Vagina (tissue), 2 donors: ENCODE results near the gene S1PR5. TPM values are rescaled to one million over a fixed set of nuclear protein-coding genes. Genes with fewer than 3 reads are reported as not detected.

ENCODE experiments used
- DNase-seq, 2 donors: peaks; one replicate each; pipeline ENCODE4 v3.0.0-alpha.2; 2017; ENCODE audit errors: extremely low spot score in 2 of 2
- H3K27ac ChIP-seq: fragments of 200-600 bp; sonication (generic); one replicate; pipeline ENCODE4 v1.5.1; 2019
- H3K27me3 ChIP-seq: fragments of 200-600 bp; sonication (generic); one replicate; pipeline ENCODE4 v1.5.1; 2019
- H3K36me3 ChIP-seq, 2 donors: fragments of 200-600 bp; sonication (generic); one replicate each; pipeline ENCODE4 v1.5.1; 2017 to 2019
- H3K4me1 ChIP-seq: fragments of 200-600 bp; sonication (generic); one replicate; pipeline ENCODE4 v1.5.1; 2019
- H3K4me3 ChIP-seq, 2 donors: fragments of 200-600 bp; sonication (generic); 1 replicate in 1 of 2; 2 replicates in 1 of 2; pipeline ENCODE4 v1.5.1; 2016 to 2019
- H3K9me3 ChIP-seq: fragments of 200-600 bp; sonication (generic); one replicate; pipeline ENCODE4 v1.5.1; 2019
- CTCF ChIP-seq, 3 experiments: fragments of 450-650 bp in 2 of 3; fragments of 200-600 bp in 1 of 3; sonication (generic) in 1 of 3; IDR thresholded peaks; one replicate each; pipeline ENCODE4 v1.5.1; 2017 to 2019; ENCODE audit warnings: antibody characterized with exemption in 3 of 3, mild to moderate bottlenecking in 2 of 3, moderate library complexity in 2 of 3
- POLR2A ChIP-seq, 2 donors: fragments of 450-650 bp; IDR thresholded peaks; one replicate each; pipeline ENCODE4 v1.6.1; 2017; ENCODE audit warnings: antibody characterized with exemption in 2 of 2, mild to moderate bottlenecking in 2 of 2, moderate library complexity in 2 of 2
- POLR2AphosphoS5 ChIP-seq, 2 donors: sonication (generic); formaldehyde crosslinking; IDR thresholded peaks; one replicate each; pipeline ENCODE4 v1.9.0; 2017; ENCODE audit warnings: antibody characterized with exemption in 2 of 2, mild to moderate bottlenecking in 2 of 2, low read depth in 1 of 2; ENCODE audit not compliant: insufficient read depth in 1 of 2
- intact Hi-C: fragments of 100-400 bp; cut with DNase I; formaldehyde crosslinking; loops from one replicate; pipeline ENCODE4 v1.15.1; 2023
- total RNA-seq: library from RNA; depleted of rRNA; stranded (reverse); fragments of >200 nt; gene quantifications from one replicate; pipeline ENCODE4 v1.2.3, GENCODE V29; 2016

The S1PR5 gene
- 36.6 TPM for total RNA-seq

GRCh38 chr19:10517361-10517759 lies at the start of gene S1PR5:
Gene S1PR5 (minus strand): TSS chr19:10517447. CDS start chr19:10515011, 2,436 bp downstream.
- Histone ChIP-seq H3K27me3 (peaks cover 5% of the 10 kb centered on the region), H3K36me3 (no peaks in the 10 kb centered on the region), H3K27ac (peak within 1 kb of the TSS; percentile 48), H3K4me3 (peak within 1 kb of the TSS; percentile 37 to 51), H3K4me1 (peaks cover 41% of the 10 kb centered on the region), H3K9me3 (no peaks in the 10 kb centered on the region)
- DNase-seq, result no peak
- TF ChIP-seq POLR2AphosphoS5 (IDR thresholded peaks at IDR 0.05; ENCODE audit: insufficient read depth in 1 of 2, low read depth in 1 of 2) (no peak), POLR2A (IDR thresholded peaks at IDR 0.05) (no peak), CTCF (IDR thresholded peaks at IDR 0.05) (no peak)
- intact Hi-C loops, result no loop called here

GRCh38 chr19:10566658-10567410 lies 49.6 kb upstream of the S1PR5 start:
- H3K36me3 ChIP-seq, result peaks cover 0 to 3% of the 10 kb centered on the region in 2 donors
- H3K4me1 ChIP-seq, result peaks cover 50% of the 10 kb centered on the region
- intact Hi-C loops, result loop anchor here (5.0 kb wide), 1 partner anchor 165 kb away; the partner anchor contains the start of gene CDC37
- TF ChIP-seq POLR2AphosphoS5 (IDR thresholded peaks at IDR 0.05; ENCODE audit: insufficient read depth in 1 of 2, low read depth in 1 of 2) (no peak), POLR2A (IDR thresholded peaks at IDR 0.05) (no peak), CTCF (IDR thresholded peaks at IDR 0.05) (no peak)
- H3K9me3 ChIP-seq, result no peaks in the 10 kb centered on the region
- H3K4me3 ChIP-seq, result peak overlapping the region; percentile 86 to 91
- no peaks in the 10 kb centered on the region for H3K27me3 ChIP-seq
- DNase-seq, result no peak
- peak overlapping the region; percentile 82 for H3K27ac ChIP-seq

- Histone ChIP-seq H3K27me3 (no peaks in the 10 kb centered on the region), H3K9me3 (no peaks in the 10 kb centered on the region), H3K27ac (peak overlapping the region; percentile 82), H3K4me1 (peaks cover 48% of the 10 kb centered on the region), H3K4me3 (peak overlapping the region; percentile 86 to 91), H3K36me3 (peaks cover 0 to 3% of the 10 kb centered on the region in 2 donors)
- no peak for TF ChIP-seq CTCF (IDR thresholded peaks at IDR 0.05)
- intact Hi-C loops, result loop anchor here (5.0 kb wide), 1 partner anchor 164 kb away; the partner anchor contains the start of gene CDC37
- DNase-seq, result no peak
Observed at GRCh38 chr19:10566408-10566657, 49.1 kb upstream of the S1PR5 start.

- peak within 1 kb of the TSS; percentile 86 to 91 for H3K4me3 ChIP-seq
- peaks cover 0 to 5% of the 10 kb centered on the region in 2 donors for H3K36me3 ChIP-seq
- H3K27ac ChIP-seq, result peak within 1 kb of the TSS; percentile 82
- peak in 1 of 2 donors; percentile 98 for DNase-seq
- H3K27me3 ChIP-seq, result no peaks in the 10 kb centered on the region
- TF ChIP-seq POLR2A (IDR thresholded peaks at IDR 0.05), result peak in 1 of 2 donors; percentile 95
- peak; percentile 12 to 27 (median 20) for TF ChIP-seq CTCF (IDR thresholded peaks at IDR 0.05)
- TF ChIP-seq POLR2AphosphoS5 (IDR thresholded peaks at IDR 0.05; ENCODE audit: insufficient read depth in 1 of 2, low read depth in 1 of 2), result peak; percentile 89 to 91
- H3K4me1 ChIP-seq, result peaks cover 48% of the 10 kb centered on the region
- intact Hi-C loops, result loop anchor here (2.0 to 5.0 kb wide), 2 partner anchors 63 to 163 kb away; partner anchors contain the start of genes CDC37 and KEAP1
- H3K9me3 ChIP-seq, result no peaks in the 10 kb centered on the region
Observed at GRCh38 chr19:10565567-10566407, 48.5 kb upstream of the S1PR5 start, which contains the start of gene KRI1. Gene KRI1 (minus strand): TSS chr19:10566010. CDS start chr19:10565999, 11 bp downstream.
